Measurements from ENCODE around the gene ATOSB. TPM values are rescaled to one million over a fixed set of nuclear protein-coding genes. Genes with fewer than 3 reads are reported as not detected.

ATOSB gene
- total RNA-seq, 1 experiment from 2014 or later: 10.2 TPM

DNA sequence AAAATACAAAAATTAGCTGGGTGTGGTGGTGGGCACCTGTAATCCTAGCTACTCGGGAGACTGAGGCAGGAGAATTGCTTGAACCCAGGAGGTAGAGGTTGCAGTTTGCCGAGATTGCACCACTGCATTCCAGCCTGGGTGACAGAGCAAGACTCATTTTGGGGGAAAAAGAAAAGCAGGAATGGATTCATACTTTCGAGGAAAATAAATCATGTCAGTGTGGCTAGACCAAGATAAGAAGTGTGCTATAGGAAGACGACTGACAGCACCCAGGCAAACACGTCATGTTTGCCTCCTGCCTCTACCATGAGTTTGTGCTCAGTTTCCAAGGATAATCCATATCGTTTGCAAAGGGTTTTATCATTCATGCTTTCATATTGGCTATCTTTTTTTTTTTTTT, 19.3 kb upstream of the ATOSB start:
- Histone ChIP-seq H3K4me1 (ENCODE audit: control insufficient read depth in 1 of 2, insufficient read depth in 2 of 2, low read length in 2 of 2) (no peaks in the 10 kb centered on the region), H4K20me1 (ENCODE audit: insufficient read depth) (no peaks in the 10 kb centered on the region), H3K27ac (ENCODE audit: low read depth, low read length) (no peak overlapping the region), H3K79me2 (ENCODE audit: insufficient read depth, low read length) (no peaks in the 10 kb centered on the region), H2AFZ (ENCODE audit: low read depth, low read length, poor library complexity, severe bottlenecking) (no peak overlapping the region), H3K36me3 (ENCODE audit: control insufficient read depth in 1 of 2, insufficient read depth in 2 of 2, low read length in 2 of 2) (no peaks in the 10 kb centered on the region), H3K9ac (ENCODE audit: low read length) (no peak overlapping the region), H3K4me2 (ENCODE audit: low read length) (no peak overlapping the region), H3K4me3 (replicated peaks in 1 of 2; ENCODE audit: low read depth in 1 of 2, low read length in 2 of 2) (no peak overlapping the region), H3K27me3 (ENCODE audit: insufficient read depth, low read length) (no peaks in the 10 kb centered on the region), H3K9me3 (ENCODE audit: control insufficient read depth in 1 of 2, insufficient read depth in 1 of 2, low read depth in 1 of 2, low read length in 2 of 2) (peaks cover 0 to 3% of the 10 kb centered on the region in 2 experiments; a peak in 1 of 4 replicates), H3K9me2 (ENCODE audit: insufficient read depth) (no peaks in the 10 kb centered on the region; the same call in 1 of the 2 replicates)
- ATAC-seq: no peak
- CTCF ChIA-PET: no interaction called here
- BruUV-seq (replicated peaks): no TSS peak
- DNase-seq (ENCODE audit: low read depth, low spot score): no peak
- intact Hi-C loops (cut with micrococcal nuclease): no loop called here
- TF ChIP-seq EZH2 (IDR thresholded peaks at IDR 0.05): no peak
- TF ChIP-seq FOSL1 (IDR thresholded peaks at IDR 0.05; ENCODE audit: low read depth): no peak
- no peak for TF ChIP-seq CTCF (IDR thresholded peaks at IDR 0.05 in 2 of 3, conservative IDR thresholded peaks at IDR 0.05 in 1 of 3; ENCODE audit: borderline replicate concordance in 1 of 3, insufficient read depth in 1 of 3, low read depth in 2 of 3, low read length in 2 of 3)
- TF ChIP-seq POLR2AphosphoS5 (IDR thresholded peaks at IDR 0.05; ENCODE audit: low read depth, low read length): no peak
- POLR2A ChIA-PET: interaction anchor here (0.7 kb wide), 1 partner anchor 19 kb away, joined by 4 read pairs; the partner anchor contains the start of gene ATOSB
- RAD21 ChIA-PET (ENCODE audit: low non-redundant PET in 1 of 2, low total read pairs in 2 of 2, uncharacterized antibody in 2 of 2, unreplicated experiment in 2 of 2): no interaction called here

- no peak overlapping the region for H3K27ac ChIP-seq (ENCODE audit: low read depth, low read length)
- ATAC-seq: peak; percentile 69
- no TSS peak for BruUV-seq (replicated peaks)
These were observed 1.4 kb upstream of the ATOSB start for GRCh38 chr9:35116898-35117551.

More at GRCh38 chr9:35116898-35117551, 1.4 kb upstream of the ATOSB start:
- no peaks in the 10 kb centered on the region for H3K9me3 ChIP-seq (ENCODE audit: control insufficient read depth in 1 of 2, insufficient read depth in 1 of 2, low read depth in 1 of 2, low read length in 2 of 2)
- H3K4me3 ChIP-seq (replicated peaks in 1 of 2; ENCODE audit: low read depth in 1 of 2, low read length in 2 of 2): peak overlapping the region; percentile 58 to 68
- peak overlapping the region; percentile 98 for H3K4me2 ChIP-seq (ENCODE audit: low read length)
- peak overlapping the region; percentile 91 for H2AFZ ChIP-seq (ENCODE audit: low read depth, low read length, poor library complexity, severe bottlenecking)
- peak in 2 of 3 experiments; percentile 92 to 95; a peak in 4 of 6 replicates for TF ChIP-seq CTCF (IDR thresholded peaks at IDR 0.05 in 2 of 3, conservative IDR thresholded peaks at IDR 0.05 in 1 of 3; ENCODE audit: borderline replicate concordance in 1 of 3, insufficient read depth in 1 of 3, low read depth in 2 of 3, low read length in 2 of 3)
- peak; percentile 11 for TF ChIP-seq YY1 (IDR thresholded peaks at IDR 0.05; ENCODE audit: extremely low read depth, insufficient replicate concordance, low read depth, low read length)
- TF ChIP-seq POLR2A (IDR thresholded peaks at IDR 0.05; ENCODE audit: borderline replicate concordance, extremely low read depth, insufficient read depth, insufficient read length): no peak
- no peak for TF ChIP-seq POLR2AphosphoS5 (IDR thresholded peaks at IDR 0.05; ENCODE audit: low read depth, low read length)
- H3K36me3 ChIP-seq (ENCODE audit: control insufficient read depth in 1 of 2, insufficient read depth in 2 of 2, low read length in 2 of 2): no peaks in the 10 kb centered on the region
- ChIA-PET POLR2A (interaction anchor here (1.2 kb wide), 1 partner anchor 142 kb away, joined by 4 read pairs; no protein-coding TSS in a partner anchor), RAD21 (ENCODE audit: low non-redundant PET in 1 of 2, low total read pairs in 2 of 2, uncharacterized antibody in 2 of 2, unreplicated experiment in 2 of 2) (interaction anchor here (1.1 to 1.8 kb wide), 5 partner anchors 142 to 360 kb away, joined by 3 to 7 read pairs (median 4); no protein-coding TSS in a partner anchor), CTCF (interaction anchor here (0.8 to 2.8 kb wide), 17 partner anchors 13 to 437 kb away, joined by 3 to 22 read pairs (median 5); partner anchors contain the start of genes FANCG, STOML2 and UNC13B)
- no peaks in the 10 kb centered on the region for H3K9me2 ChIP-seq (ENCODE audit: insufficient read depth)
- intact Hi-C loops (cut with micrococcal nuclease): loop anchor here (1.0 to 10.0 kb wide), 6 partner anchors 45 to 538 kb away; partner anchors contain the start of genes CCDC107, RMRP, SIT1 and UNC13B
- peak; percentile 86 for DNase-seq (ENCODE audit: low read depth, low spot score)
- H3K9ac ChIP-seq (ENCODE audit: low read length): peak overlapping the region; percentile 52
- H3K27me3 ChIP-seq (ENCODE audit: insufficient read depth, low read length): no peaks in the 10 kb centered on the region
- H3K4me1 ChIP-seq (ENCODE audit: control insufficient read depth in 1 of 2, insufficient read depth in 2 of 2, low read length in 2 of 2): peaks cover 32 to 50% of the 10 kb centered on the region in 2 experiments
- no peaks in the 10 kb centered on the region for H4K20me1 ChIP-seq (ENCODE audit: insufficient read depth)
- no peaks in the 10 kb centered on the region for H3K79me2 ChIP-seq (ENCODE audit: insufficient read depth, low read length)

Data from HCT116 (cell line).